Motor neuron (in vitro differentiated cells): ENCODE measurements around the gene GPR63. TPM values are rescaled to one million over a fixed set of nuclear protein-coding genes. Genes with fewer than 3 reads are reported as not detected.

Experiments used
- ATAC-seq, 8 experiments: fragments of 200-7000 bp; cut with Tn5 transposase; replicated peaks in 6 of 8; 2 replicates each; pipeline ENCODE4 v1.8.0; 2021; ENCODE audit warnings: mild to moderate bottlenecking in 8 of 8, moderate library complexity in 8 of 8
- H3K27ac ChIP-seq, 2 donors: fragments of 250-450 bp; sonication (Bioruptor Pico); 2 replicates each; pipeline ENCODE4 v1.9.0; 2021; ENCODE audit warnings: antibody characterized with exemption in 2 of 2, mild to moderate bottlenecking in 2 of 2, moderate library complexity in 1 of 2
- H3K4me1 ChIP-seq, 2 donors: fragments of 250-450 bp; sonication (Bioruptor Pico); replicated peaks in 1 of 2; 2 replicates each; pipeline ENCODE4 v1.6.1; 2021; ENCODE audit warnings: antibody characterized with exemption in 2 of 2, mild to moderate bottlenecking in 2 of 2, moderate library complexity in 1 of 2
- H3K4me3 ChIP-seq, 5 donors: fragments of 250-450 bp; sonication (Bioruptor Pico); 2 replicates each; pipeline ENCODE4 v1.9.0; 2021; ENCODE audit warnings: antibody characterized with exemption in 5 of 5, mild to moderate bottlenecking in 5 of 5, moderate library complexity in 4 of 5
- WGBS, 10 experiments: fragments of 450-650 bp; shearing (Covaris generic); methylation state at CpG; one replicate each; pipeline ENCODE4 v1.0.0; 2022; 5-methylcytosine and 5-hydroxymethylcytosine counted together
- in situ Hi-C, 9 experiments: fragments of 400-800 bp; cut with MboI; loops; one replicate each; pipeline ENCODE4 v1.15.0; 2021; ENCODE audit warnings: low sequenced_read_pairs in 9 of 9, low pct_unique_long_range_greater_than_20kb in 2 of 9; ENCODE audit not compliant: unreplicated experiment in 9 of 9
- total RNA-seq, 8 experiments: library from RNA; unstranded; fragments of 300-600 nt; gene quantifications; 2 replicates each; pipeline versions ENCODE4 v1.2.3 to v1.2.4, GENCODE V29; 2022

GPR63 gene
- total RNA-seq, 8 experiments from 2014 or later, result 0.31 to 5.6 (median 3.0) TPM

DNA sequence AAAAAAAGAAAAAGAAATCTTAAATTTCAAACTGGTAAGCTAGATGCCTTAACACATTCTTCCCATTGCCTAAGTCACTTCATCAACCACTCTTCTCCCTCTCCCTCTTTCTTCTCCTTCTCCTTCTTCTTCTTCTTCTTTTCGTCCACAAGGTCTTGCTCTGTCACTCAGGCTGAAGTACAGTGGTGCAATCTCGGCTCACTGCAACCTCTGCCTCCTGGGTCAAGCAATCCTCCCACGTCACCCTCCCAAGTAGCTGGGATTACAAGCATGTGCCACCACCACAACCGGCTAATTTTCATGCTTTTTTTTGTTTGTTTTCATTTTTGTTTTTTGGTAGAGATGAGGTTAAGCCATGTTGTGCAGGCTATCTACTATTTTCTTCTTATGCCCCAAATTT is 60.2 kb downstream of the GPR63 start:
- Histone ChIP-seq H3K27ac (no peak overlapping the region), H3K4me3 (no peak overlapping the region), H3K4me1 (no peaks in the 10 kb centered on the region)
- ATAC-seq, result no peak
- 13 to 100% (median 84%) methylated on average over 1 to 4 of the region's 4 CpGs for WGBS, 10 experiments
- in situ Hi-C loops, result no loop called here

DNA sequence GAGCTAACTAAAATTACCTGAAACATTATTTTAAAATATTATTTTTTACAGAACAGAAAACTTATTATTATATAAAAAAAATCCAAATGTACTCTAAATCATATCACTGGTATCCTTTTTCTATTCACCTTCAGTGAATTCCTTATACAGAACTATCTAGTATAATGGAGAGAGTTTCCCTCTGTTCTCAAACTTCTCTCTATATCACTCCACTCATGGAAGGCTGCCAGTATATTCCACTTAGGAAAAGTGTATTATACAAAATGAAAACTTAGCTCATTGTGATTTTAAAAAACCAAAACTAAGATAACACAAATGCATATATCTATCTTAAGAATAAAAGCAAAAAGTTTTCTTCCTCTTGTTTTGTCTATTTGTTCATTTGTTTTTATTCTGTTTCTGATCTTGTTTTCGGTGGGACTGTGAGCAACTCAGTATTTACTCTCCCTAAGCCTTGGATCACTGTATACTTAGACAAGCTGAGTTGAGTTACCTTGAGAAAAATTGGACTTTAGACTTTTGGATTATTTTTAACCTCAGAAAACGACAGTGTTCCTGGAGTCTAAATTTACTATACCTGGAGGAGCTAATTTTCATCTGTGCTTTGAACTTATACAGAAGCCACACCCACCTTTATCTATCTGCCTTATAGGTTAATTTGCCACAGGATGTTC is 61.4 kb downstream of the GPR63 start:
- ATAC-seq, result no peak
- Histone ChIP-seq H3K4me1 (no peaks in the 10 kb centered on the region), H3K27ac (no peak overlapping the region), H3K4me3 (no peak overlapping the region)
- in situ Hi-C loops, result no loop called here
- 8 to 78% (median 22%) methylated on average over 1 to 2 of the region's 2 CpGs; no CpG with 5 or more reads in 1 of the 10 experiments for WGBS, 10 experiments

DNA sequence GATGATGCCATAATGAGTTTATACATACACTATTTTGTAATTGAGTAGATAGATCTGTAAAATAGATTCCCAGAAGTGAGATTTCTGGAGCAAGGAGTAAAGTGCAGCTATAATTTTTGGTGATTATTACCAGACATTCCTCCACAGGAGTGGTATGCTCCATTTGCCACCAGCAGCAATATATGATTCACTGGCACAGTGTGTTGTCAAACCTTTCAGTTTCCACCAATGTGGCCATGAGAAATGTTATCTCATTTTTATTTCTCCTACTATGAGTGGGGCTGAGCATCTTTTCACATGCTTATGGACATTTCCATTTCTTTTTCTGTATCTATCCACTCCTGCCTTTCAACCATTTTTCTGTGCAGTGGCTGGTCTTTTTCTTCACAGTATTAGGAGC is 70.5 kb downstream of the GPR63 start:
- in situ Hi-C loops, result loop anchor here in 1 of 9 experiments (25.0 kb wide), 1 partner anchor 129 kb away; no protein-coding TSS in a partner anchor
- no peaks in the 10 kb centered on the region for H3K4me1 ChIP-seq
- H3K4me3 ChIP-seq, result no peak overlapping the region
- no peak for ATAC-seq
- H3K27ac ChIP-seq, result no peak overlapping the region

DNA sequence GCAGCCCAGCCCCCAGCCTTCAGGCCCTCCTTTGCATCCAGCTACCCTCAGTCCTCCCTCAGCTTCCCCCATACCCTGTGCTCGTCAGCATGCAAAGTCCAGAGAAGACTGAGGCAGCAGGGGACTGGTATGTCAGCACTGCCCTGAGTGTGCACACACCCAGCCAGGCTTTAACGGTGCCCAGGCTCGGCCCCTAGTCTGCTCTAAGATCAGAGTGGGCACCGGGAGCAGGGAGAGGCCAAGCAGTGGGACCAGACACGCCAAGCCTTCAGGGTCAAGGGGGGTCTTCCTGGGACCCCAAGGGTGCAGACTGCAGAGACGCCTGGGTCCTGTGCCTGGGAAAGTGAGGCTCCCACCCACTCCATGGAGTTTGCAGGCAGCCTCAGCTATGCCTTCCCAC is 74.7 kb downstream of the GPR63 start:
- ATAC-seq, result no peak
- in situ Hi-C loops, result loop anchor here in 1 of 9 experiments (25.0 kb wide), 1 partner anchor 125 kb away; no protein-coding TSS in a partner anchor
- H3K4me3 ChIP-seq, result no peak overlapping the region
- WGBS, 10 experiments, result 40 to 69% methylated on average over 1 to 4 of the region's 6 CpGs; no CpG with 5 or more reads in 8 of the 10 experiments
- H3K4me1 ChIP-seq, result no peaks in the 10 kb centered on the region
- no peak overlapping the region for H3K27ac ChIP-seq

DNA sequence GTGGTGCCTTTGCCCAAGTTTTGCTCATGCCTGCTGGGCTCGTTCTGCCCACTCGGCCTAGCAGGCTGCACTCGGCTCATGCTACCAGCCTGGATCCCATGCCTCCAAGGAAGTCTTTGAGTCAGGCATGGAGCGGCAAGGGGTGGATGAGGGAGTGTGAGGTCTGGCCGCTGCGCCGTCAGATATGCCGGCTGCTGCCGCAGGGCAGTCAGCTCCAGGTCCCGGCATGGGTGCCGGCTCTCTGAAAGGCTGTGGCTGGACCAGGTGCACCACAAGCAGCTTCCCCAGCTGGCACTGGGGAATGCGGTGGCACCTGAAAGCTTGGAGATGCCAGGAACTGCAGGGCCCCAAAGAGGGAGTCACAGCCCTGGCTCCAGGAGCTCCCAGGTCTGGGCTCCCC is 75.5 kb downstream of the GPR63 start:
- no peaks in the 10 kb centered on the region for H3K4me1 ChIP-seq
- H3K4me3 ChIP-seq, result no peak overlapping the region
- in situ Hi-C loops, result loop anchor here in 1 of 9 experiments (25.0 kb wide), 1 partner anchor 124 kb away; no protein-coding TSS in a partner anchor
- 92% methylated on average over 3 of the region's 12 CpGs; no CpG with 5 or more reads in 9 of the 10 experiments for WGBS, 10 experiments
- no peak overlapping the region for H3K27ac ChIP-seq
- ATAC-seq, result no peak

DNA sequence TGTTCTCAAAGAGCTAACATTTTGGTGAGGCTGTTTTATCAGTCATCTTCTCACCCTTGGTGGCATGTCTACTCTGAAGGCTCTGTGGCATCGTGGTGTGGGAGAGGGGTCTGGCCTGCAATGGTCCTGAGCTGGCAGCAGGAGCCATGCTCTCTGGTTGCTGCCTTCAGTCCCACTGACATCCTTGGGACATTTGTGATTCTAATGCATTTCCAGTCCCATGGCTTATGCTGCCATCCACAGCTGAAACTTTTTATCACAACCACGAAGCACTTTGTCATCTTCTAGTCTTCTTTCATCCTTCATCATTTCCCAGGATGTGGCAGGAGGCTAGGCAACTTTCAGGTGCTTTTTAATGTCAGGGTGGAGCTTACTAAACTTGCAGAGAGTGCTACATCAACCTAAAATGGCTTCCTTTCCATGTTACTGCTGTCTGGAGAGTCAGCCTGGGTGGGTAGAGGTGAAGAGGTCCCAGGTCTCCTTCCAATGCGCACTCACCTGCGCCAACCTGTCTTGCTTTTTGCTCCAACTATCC is 77.1 kb downstream of the GPR63 start:
- Histone ChIP-seq H3K4me1 (no peaks in the 10 kb centered on the region), H3K27ac (no peak overlapping the region), H3K4me3 (no peak overlapping the region)
- in situ Hi-C loops, result loop anchor here in 1 of 9 experiments (25.0 kb wide), 1 partner anchor 123 kb away; no protein-coding TSS in a partner anchor
- 20 to 92% (median 75%) methylated on average over 1 to 4 of the region's 4 CpGs; no CpG with 5 or more reads in 2 of the 10 experiments for WGBS, 10 experiments
- ATAC-seq, result peak in 3 of 8 experiments; percentile 23 to 46 (median 38)

DNA sequence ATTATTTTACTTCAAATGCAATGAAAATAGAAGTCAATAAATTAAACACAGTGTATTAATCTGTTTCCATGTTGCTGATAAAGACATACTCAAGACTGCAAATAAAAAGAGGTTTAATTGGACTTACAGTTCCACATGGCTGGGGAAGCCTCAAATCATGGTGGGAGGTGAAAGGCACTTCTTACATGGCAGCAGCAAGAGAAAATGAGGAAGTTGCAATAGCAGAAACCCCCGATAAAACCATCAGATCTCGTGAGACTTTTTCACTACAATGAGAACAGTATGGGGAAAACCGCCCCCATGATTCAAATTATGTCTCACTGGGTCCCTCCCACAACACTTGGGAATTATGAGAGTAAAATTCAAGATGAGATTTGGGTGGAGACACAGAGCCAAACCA is 82.2 kb downstream of the GPR63 start:
- in situ Hi-C loops, result loop anchor here in 1 of 9 experiments (25.0 kb wide), 1 partner anchor 118 kb away; no protein-coding TSS in a partner anchor
- ATAC-seq, result no peak
- 0 to 100% (median 71%) methylated on average over 1 to 3 of the region's 3 CpGs; no CpG with 5 or more reads in 3 of the 10 experiments for WGBS, 10 experiments
- H3K4me3 ChIP-seq, result no peak overlapping the region
- H3K27ac ChIP-seq, result no peak overlapping the region
- no peaks in the 10 kb centered on the region for H3K4me1 ChIP-seq

DNA sequence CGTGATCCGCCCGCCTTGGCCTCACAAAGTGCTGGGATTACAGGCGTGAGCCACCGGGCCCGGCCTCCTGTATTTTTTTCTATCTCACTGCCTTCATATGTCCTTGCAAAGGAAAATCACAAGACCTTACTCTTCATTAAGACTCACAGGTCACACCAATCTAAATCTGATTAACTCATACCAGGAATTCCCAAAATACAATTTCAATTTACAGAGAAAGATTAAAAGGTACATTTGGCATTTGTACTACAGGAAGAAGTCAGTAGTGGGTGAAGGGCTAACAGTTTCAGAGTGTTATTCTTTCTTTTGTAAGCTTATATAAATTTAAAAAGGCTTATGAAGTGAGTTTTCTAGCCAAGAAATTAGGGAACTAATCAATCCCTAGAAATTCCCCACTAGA is 87.4 kb downstream of the GPR63 start:
- ATAC-seq, result no peak
- WGBS, 10 experiments, result 67 to 100% (median 81%) methylated on average over 1 to 6 of the region's 6 CpGs; no CpG with 5 or more reads in 3 of the 10 experiments
- no peak overlapping the region for H3K4me3 ChIP-seq
- in situ Hi-C loops, result loop anchor here in 1 of 9 experiments (25.0 kb wide), 1 partner anchor 113 kb away; no protein-coding TSS in a partner anchor
- no peaks in the 10 kb centered on the region for H3K4me1 ChIP-seq
- H3K27ac ChIP-seq, result no peak overlapping the region

Other genes starting within 250 kb of the GPR63 start
- gene NDUFAF4, start 60.4 kb upstream of the GPR63 start, total RNA-seq, result 10 to 100 TPM; 25.2 to 47.1 (median 36.0) TPM
- gene KLHL32, start 87.3 kb upstream of the GPR63 start, total RNA-seq, result 1 to 10 TPM in 5 of 8 experiments, under 1 TPM in 3; 0.05 to 7.7 (median 3.7) TPM